ENCODE results near the gene KCNAB1.

Gene KCNAB1

DNA sequence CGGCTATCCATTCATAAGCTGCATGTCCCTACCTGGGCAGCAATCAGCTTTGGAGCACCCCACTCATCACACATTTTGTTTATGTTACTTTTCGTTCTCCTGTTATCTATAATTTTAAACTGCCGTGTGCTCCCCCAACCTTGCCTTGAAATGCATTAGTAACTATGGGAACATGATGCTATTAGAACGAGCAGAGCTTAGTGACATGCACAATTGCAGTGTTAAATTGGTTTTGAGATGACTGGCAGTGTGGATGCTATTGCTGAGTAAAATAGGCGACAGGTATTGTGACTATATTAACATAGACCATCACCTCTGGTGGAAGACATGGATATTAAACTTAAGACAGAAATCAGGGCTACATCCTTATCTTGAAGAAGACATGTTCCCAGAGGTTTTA, 191.6 kb downstream of the KCNAB1 start:
- DNase-seq (ENCODE audit: low read depth) = no peak
- no peak overlapping the region for H3K4me3 ChIP-seq (ENCODE audit: control insufficient read depth, low read depth, low read length)
- TF ChIP-seq, protein P1, sequence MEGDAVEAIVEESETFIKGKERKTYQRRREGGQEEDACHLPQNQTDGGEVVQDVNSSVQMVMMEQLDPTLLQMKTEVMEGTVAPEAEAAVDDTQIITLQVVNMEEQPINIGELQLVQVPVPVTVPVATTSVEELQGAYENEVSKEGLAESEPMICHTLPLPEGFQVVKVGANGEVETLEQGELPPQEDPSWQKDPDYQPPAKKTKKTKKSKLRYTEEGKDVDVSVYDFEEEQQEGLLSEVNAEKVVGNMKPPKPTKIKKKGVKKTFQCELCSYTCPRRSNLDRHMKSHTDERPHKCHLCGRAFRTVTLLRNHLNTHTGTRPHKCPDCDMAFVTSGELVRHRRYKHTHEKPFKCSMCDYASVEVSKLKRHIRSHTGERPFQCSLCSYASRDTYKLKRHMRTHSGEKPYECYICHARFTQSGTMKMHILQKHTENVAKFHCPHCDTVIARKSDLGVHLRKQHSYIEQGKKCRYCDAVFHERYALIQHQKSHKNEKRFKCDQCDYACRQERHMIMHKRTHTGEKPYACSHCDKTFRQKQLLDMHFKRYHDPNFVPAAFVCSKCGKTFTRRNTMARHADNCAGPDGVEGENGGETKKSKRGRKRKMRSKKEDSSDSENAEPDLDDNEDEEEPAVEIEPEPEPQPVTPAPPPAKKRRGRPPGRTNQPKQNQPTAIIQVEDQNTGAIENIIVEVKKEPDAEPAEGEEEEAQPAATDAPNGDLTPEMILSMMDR (IDR thresholded peaks at IDR 0.05; ENCODE audit: control insufficient read depth, insufficient read depth, low read depth, low read length, missing control alignments) = no peak

DNA sequence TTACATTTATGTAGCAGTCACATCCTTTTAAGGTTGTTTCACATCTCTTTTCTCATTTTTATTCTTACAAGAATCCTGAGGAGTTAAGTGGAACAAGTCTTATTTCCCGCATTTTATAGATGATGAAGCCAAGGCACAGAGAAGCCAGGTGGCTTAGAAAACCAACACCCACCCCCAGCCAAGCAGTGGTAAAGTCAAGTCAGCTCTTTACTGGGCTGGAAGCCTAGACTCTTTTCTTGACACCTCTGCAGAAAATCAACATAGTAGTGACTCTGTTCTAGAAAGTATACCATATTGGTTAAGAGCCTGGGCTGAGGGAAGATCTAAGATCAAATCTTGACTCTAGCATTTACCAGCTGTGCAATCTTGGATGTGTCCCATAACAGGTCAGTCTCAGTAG, 195.7 kb downstream of the KCNAB1 start:
- no peak overlapping the region for H3K4me3 ChIP-seq (ENCODE audit: control insufficient read depth, low read depth, low read length)
- TF ChIP-seq, protein P1 (IDR thresholded peaks at IDR 0.05; ENCODE audit: control insufficient read depth, insufficient read depth, low read depth, low read length, missing control alignments) = no peak
- no peak for DNase-seq (ENCODE audit: low read depth)

DNA sequence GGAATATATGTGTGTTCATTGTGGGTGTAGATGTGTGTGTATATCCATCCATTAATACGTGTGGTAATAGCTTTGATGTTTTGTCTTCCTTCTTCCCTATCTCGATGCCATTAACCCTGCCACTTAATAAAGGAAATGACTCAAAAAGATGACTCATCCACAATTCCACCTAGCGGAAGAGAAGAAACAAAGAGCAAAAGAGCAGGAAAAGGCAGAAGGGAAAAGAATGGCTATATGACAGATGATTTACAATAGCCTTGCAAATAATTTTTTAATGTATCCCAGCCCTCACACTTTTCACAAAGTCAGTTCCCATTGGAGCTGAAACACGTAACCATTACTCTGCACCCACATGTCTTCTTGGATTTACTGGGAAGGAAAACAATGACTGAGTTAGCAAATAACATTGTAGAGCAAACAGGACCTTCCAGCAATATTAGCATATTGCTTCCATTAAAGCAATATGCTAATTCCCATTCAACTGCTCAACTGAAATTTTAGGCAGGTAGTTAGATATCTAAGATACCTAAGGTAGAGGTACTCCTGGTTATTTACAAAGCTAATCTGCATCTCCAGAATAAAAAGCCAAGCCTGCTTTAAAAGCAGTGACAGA, 197.2 kb downstream of the KCNAB1 start:
- no peak for DNase-seq (ENCODE audit: low read depth)

DNA sequence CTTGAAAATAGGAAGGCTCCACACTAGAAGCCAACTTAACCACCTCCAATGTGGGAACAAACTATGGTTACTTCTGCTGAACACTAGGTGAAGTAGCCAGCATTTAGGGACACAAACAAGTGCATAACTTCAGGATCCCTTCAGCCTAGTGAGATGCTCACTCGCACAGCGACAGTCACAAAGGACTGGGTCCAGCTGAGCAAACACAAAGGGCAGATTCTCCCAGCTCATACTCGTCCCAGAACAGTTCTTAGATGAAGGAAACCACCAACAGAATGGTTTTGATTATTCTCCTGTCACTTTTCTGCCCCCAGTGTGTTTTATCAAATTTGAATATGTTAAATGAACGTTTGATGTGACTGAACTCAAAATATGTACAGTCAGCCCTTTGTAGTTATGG, 201.6 kb downstream of the KCNAB1 start:
- TF ChIP-seq, protein P1 (IDR thresholded peaks at IDR 0.05; ENCODE audit: control insufficient read depth, insufficient read depth, low read depth, low read length, missing control alignments) = no peak

More for the DNA sequence above, 197.2 kb downstream of the KCNAB1 start:
- TF ChIP-seq, protein P1 (IDR thresholded peaks at IDR 0.05; ENCODE audit: control insufficient read depth, insufficient read depth, low read depth, low read length, missing control alignments) = no peak
- no peak overlapping the region for H3K4me3 ChIP-seq (ENCODE audit: control insufficient read depth, low read depth, low read length)

DNA sequence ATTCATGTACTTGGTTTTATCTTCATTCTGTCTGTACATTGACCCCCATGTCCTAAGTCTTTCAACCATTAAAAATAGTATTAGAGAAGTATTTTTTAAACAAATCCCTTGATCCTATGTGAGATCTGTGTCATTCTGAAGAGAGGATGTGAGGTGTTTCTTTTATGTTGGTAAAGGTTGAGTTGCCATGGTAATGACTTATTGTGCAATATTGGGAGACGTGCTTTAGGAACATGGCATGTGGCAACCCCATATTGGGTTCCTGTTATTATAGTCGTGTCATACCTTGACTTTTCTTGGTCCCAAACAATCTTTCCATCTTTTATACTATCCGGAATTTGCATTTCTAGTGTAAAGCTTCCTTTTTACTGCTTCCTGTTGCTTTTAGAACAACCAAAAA, 203.1 kb downstream of the KCNAB1 start:
- DNase-seq (ENCODE audit: low read depth) = no peak
- TF ChIP-seq, protein P1 (IDR thresholded peaks at IDR 0.05; ENCODE audit: control insufficient read depth, insufficient read depth, low read depth, low read length, missing control alignments) = no peak
- H3K4me3 ChIP-seq (ENCODE audit: control insufficient read depth, low read depth, low read length) = no peak overlapping the region

More for the DNA sequence above, 201.6 kb downstream of the KCNAB1 start:
- no peak for DNase-seq (ENCODE audit: low read depth)
- no peak overlapping the region for H3K4me3 ChIP-seq (ENCODE audit: control insufficient read depth, low read depth, low read length)

DNA sequence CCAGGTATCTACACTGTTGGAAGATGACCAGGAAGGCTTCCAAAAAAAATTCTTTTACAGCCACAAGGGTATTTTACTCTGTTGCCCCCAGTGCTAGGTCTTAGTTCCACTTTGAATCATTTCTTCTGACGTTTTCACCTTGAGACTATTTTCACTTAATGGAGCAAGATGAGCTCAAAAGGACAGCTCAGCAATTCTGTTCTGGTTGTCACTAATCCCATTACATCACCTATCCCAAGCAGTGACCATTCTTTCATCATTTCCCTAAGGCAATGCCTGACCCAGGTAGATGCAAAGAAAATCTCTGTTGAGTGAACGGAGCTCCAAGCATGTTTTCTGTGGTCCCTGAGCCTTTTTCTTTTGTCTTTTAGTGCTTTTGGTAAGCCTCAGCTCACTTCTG, 210.0 kb downstream of the KCNAB1 start:
- TF ChIP-seq, protein P1 (IDR thresholded peaks at IDR 0.05; ENCODE audit: control insufficient read depth, insufficient read depth, low read depth, low read length, missing control alignments) = no peak
- DNase-seq (ENCODE audit: low read depth) = no peak
- no peak overlapping the region for H3K4me3 ChIP-seq (ENCODE audit: control insufficient read depth, low read depth, low read length)

Data from AG09309 (cell line).